ENCODE measurements around the gene HPD. TPM values are rescaled to one million over a fixed set of nuclear protein-coding genes. Genes with fewer than 3 reads are reported as not detected.

The HPD gene
- total RNA-seq, 2 experiments from 2014 or later: not detected

- Mint-ChIP-seq H3K27me3 (no peaks in the 10 kb centered on the region), H3K36me3 (ENCODE audit: low read depth) (peaks cover 41% of the 10 kb centered on the region), H3K4me1 (no peaks in the 10 kb centered on the region), H3K27ac (no peak overlapping the region), H3K9me3 (no peaks in the 10 kb centered on the region), H3K4me3 (no peak overlapping the region)
- ChIA-PET POLR2A (no interaction called here), CTCF (interaction anchor here (0.7 kb wide), 1 partner anchor 64 kb away, joined by 3 read pairs; no protein-coding TSS in a partner anchor)
- DNase-seq: no peak
Measured at GRCh38 chr12:121831571-121832245, 27.0 kb downstream of the HPD start.

- Mint-ChIP-seq H3K27ac (no peak overlapping the region), H3K27me3 (no peaks in the 10 kb centered on the region), H3K36me3 (ENCODE audit: low read depth) (peaks cover 48% of the 10 kb centered on the region), H3K9me3 (no peaks in the 10 kb centered on the region), H3K4me3 (no peak overlapping the region), H3K4me1 (no peaks in the 10 kb centered on the region)
- ChIA-PET CTCF (no interaction called here), POLR2A (no interaction called here)
- no peak for DNase-seq
Measured at GRCh38 chr12:121830588-121831265, 27.9 kb downstream of the HPD start.

GRCh38 chr12:121830134-121830533 is 28.5 kb downstream of the HPD start:
- POLR2A ChIA-PET: no interaction called here
- no peaks in the 10 kb centered on the region for H3K4me1 Mint-ChIP-seq
- no peaks in the 10 kb centered on the region for H3K9me3 Mint-ChIP-seq
- no peaks in the 10 kb centered on the region for H3K27me3 Mint-ChIP-seq
- peaks cover 50% of the 10 kb centered on the region for H3K36me3 Mint-ChIP-seq (ENCODE audit: low read depth)
- H3K27ac Mint-ChIP-seq: no peak overlapping the region
- CTCF ChIA-PET: no interaction called here
- no peak overlapping the region for H3K4me3 Mint-ChIP-seq
- DNase-seq: no peak

- ChIA-PET POLR2A (interaction anchor here (1.5 kb wide), 1 partner anchor 9 kb away, joined by 3 read pairs; no protein-coding TSS in a partner anchor), CTCF (interaction anchor here (0.6 kb wide), 1 partner anchor 26 kb away, joined by 3 read pairs; no protein-coding TSS in a partner anchor)
- no peak overlapping the region for H3K4me3 Mint-ChIP-seq
- peaks cover 53% of the 10 kb centered on the region for H3K36me3 Mint-ChIP-seq (ENCODE audit: low read depth)
- no peaks in the 10 kb centered on the region for H3K9me3 Mint-ChIP-seq
- H3K27me3 Mint-ChIP-seq: no peaks in the 10 kb centered on the region
- DNase-seq: no peak
- no peaks in the 10 kb centered on the region for H3K4me1 Mint-ChIP-seq
- H3K27ac Mint-ChIP-seq: no peak overlapping the region
Measured at GRCh38 chr12:121829250-121829918, 29.3 kb downstream of the HPD start.

- H3K36me3 Mint-ChIP-seq (ENCODE audit: low read depth): peaks cover 57% of the 10 kb centered on the region
- H3K4me3 Mint-ChIP-seq: no peak overlapping the region
- H3K4me1 Mint-ChIP-seq: no peaks in the 10 kb centered on the region
- H3K9me3 Mint-ChIP-seq: no peaks in the 10 kb centered on the region
- no peak for DNase-seq
- ChIA-PET CTCF (interaction anchor here (0.6 to 3.1 kb wide), 2 partner anchors 27 to 34 kb away, joined by 3 to 16 read pairs; partner anchors contain the start of gene RHOF), POLR2A (interaction anchor here (1.5 kb wide), 1 partner anchor 10 kb away, joined by 3 read pairs; no protein-coding TSS in a partner anchor)
- H3K27me3 Mint-ChIP-seq: no peaks in the 10 kb centered on the region
- no peak overlapping the region for H3K27ac Mint-ChIP-seq
Measured at GRCh38 chr12:121828826-121829225, 29.8 kb downstream of the HPD start.

- Mint-ChIP-seq H3K4me1 (no peaks in the 10 kb centered on the region), H3K4me3 (no peak overlapping the region), H3K36me3 (ENCODE audit: low read depth) (peaks cover 61% of the 10 kb centered on the region), H3K27ac (no peak overlapping the region), H3K27me3 (no peaks in the 10 kb centered on the region), H3K9me3 (no peaks in the 10 kb centered on the region)
- CTCF ChIA-PET: interaction anchor here (0.6 to 3.1 kb wide), 3 partner anchors 16 to 34 kb away, joined by 3 to 16 read pairs (median 6); partner anchors contain the start of gene RHOF
- POLR2A ChIA-PET: interaction anchor here (0.6 to 1.5 kb wide), 2 partner anchors 10 to 31 kb away, joined by 3 read pairs; no protein-coding TSS in a partner anchor
- DNase-seq: no peak
Measured at GRCh38 chr12:121828306-121828705, 30.4 kb downstream of the HPD start.

GRCh38 chr12:121827351-121828099 is 31.1 kb downstream of the HPD start:
- POLR2A ChIA-PET: interaction anchor here (0.6 to 1.7 kb wide), 3 partner anchors 9 to 30 kb away, joined by 3 to 5 read pairs (median 3); no protein-coding TSS in a partner anchor
- Mint-ChIP-seq H3K27me3 (no peaks in the 10 kb centered on the region), H3K27ac (no peak overlapping the region), H3K4me1 (no peaks in the 10 kb centered on the region), H3K36me3 (ENCODE audit: low read depth) (peaks cover 60% of the 10 kb centered on the region), H3K4me3 (no peak overlapping the region), H3K9me3 (no peaks in the 10 kb centered on the region)
- DNase-seq: no peak
- CTCF ChIA-PET: interaction anchor here (1.6 to 3.1 kb wide), 2 partner anchors 15 to 33 kb away, joined by 6 to 16 read pairs; partner anchors contain the start of gene RHOF

- CTCF ChIA-PET: interaction anchor here (0.8 to 3.1 kb wide), 3 partner anchors 16 to 297 kb away, joined by 3 to 16 read pairs (median 3); partner anchors contain the start of gene RHOF
- Mint-ChIP-seq H3K27me3 (no peaks in the 10 kb centered on the region), H3K9me3 (no peaks in the 10 kb centered on the region), H3K36me3 (ENCODE audit: low read depth) (peaks cover 55% of the 10 kb centered on the region), H3K27ac (peak overlapping the region; percentile 21), H3K4me1 (no peaks in the 10 kb centered on the region), H3K4me3 (no peak overlapping the region)
- DNase-seq: no peak
- POLR2A ChIA-PET: interaction anchor here (1.1 to 1.7 kb wide), 2 partner anchors 10 to 24 kb away, joined by 4 to 5 read pairs; no protein-coding TSS in a partner anchor
Measured at GRCh38 chr12:121826318-121827150, 32.1 kb downstream of the HPD start.

GRCh38 chr12:121825041-121825523 is 33.6 kb downstream of the HPD start:
- Mint-ChIP-seq H3K4me3 (no peak overlapping the region), H3K27ac (no peak overlapping the region), H3K4me1 (no peaks in the 10 kb centered on the region), H3K9me3 (no peaks in the 10 kb centered on the region), H3K36me3 (ENCODE audit: low read depth) (peaks cover 55% of the 10 kb centered on the region), H3K27me3 (no peaks in the 10 kb centered on the region)
- POLR2A ChIA-PET: no interaction called here
- CTCF ChIA-PET: no interaction called here
- no peak for DNase-seq

GRCh38 chr12:121823727-121824115 is 34.9 kb downstream of the HPD start:
- ChIA-PET CTCF (interaction anchor here (0.7 kb wide), 1 partner anchor 12 kb away, joined by 4 read pairs; no protein-coding TSS in a partner anchor), POLR2A (interaction anchor here (1.0 kb wide), 1 partner anchor 8 kb away, joined by 3 read pairs; no protein-coding TSS in a partner anchor)
- Mint-ChIP-seq H3K4me3 (no peak overlapping the region), H3K4me1 (no peaks in the 10 kb centered on the region), H3K27me3 (no peaks in the 10 kb centered on the region), H3K9me3 (no peaks in the 10 kb centered on the region), H3K36me3 (ENCODE audit: low read depth) (peaks cover 53% of the 10 kb centered on the region), H3K27ac (no peak overlapping the region)
- DNase-seq: no peak

- POLR2A ChIA-PET: no interaction called here
- CTCF ChIA-PET: no interaction called here
- H3K27me3 Mint-ChIP-seq: no peaks in the 10 kb centered on the region
- H3K9me3 Mint-ChIP-seq: no peaks in the 10 kb centered on the region
- no peaks in the 10 kb centered on the region for H3K4me1 Mint-ChIP-seq
- no peak overlapping the region for H3K27ac Mint-ChIP-seq
- no peak overlapping the region for H3K4me3 Mint-ChIP-seq
- peaks cover 48% of the 10 kb centered on the region for H3K36me3 Mint-ChIP-seq (ENCODE audit: low read depth)
- DNase-seq: no peak
Measured at GRCh38 chr12:121823101-121823726, 35.4 kb downstream of the HPD start.
